HG03558 (cell line): ENCODE results near the gene PRKAR1B.

ENCODE experiments used
- ATAC-seq: cut with Tn5 transposase; IDR thresholded peaks from one replicate; pipeline ENCODE4 v1.9.1; 2021; ENCODE audit warnings: moderate number of reproducible peaks; ENCODE audit not compliant: unreplicated experiment; ENCODE audit errors: extremely low read depth

The PRKAR1B gene

DNA sequence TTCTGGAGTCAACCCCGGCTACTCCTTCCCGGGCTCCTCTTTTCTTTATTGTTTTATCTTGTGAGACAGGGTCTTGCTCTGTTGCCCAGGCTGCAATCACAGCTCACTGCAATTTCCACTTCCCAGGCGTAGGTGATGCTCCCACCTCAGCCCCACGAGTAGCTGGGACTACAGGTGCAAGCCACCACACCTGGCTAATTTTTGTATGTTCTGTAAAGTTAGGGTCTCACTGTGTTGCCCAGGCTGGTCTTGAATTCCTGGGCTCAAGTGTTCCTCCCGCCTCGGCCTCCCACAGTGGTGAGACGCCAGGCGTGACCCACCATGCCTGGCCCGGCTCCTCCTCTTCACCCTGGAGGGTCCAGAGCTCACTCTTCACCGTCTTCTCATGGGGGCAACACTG, 192.1 kb downstream of the PRKAR1B start:
- no peak for ATAC-seq

DNA sequence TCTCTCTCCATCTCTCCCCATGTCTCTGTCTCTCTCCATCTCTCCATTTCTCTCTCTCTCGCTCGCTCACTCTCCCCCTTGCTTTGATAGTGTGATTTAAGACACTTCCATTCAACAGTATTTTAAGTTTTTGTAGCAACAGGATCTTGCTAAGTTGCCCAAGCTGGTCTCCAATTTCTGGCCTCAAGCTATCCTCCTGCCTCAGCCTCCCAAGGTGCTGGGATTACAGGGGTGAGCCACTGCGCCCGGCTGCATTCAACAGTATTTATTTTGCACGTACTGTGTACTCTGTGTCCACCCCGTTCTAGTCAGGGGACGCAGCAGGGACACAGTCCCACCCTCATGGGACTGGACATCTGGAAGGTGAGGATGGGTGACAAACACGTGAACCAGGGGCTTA, 193.0 kb downstream of the PRKAR1B start:
- ATAC-seq: no peak

DNA sequence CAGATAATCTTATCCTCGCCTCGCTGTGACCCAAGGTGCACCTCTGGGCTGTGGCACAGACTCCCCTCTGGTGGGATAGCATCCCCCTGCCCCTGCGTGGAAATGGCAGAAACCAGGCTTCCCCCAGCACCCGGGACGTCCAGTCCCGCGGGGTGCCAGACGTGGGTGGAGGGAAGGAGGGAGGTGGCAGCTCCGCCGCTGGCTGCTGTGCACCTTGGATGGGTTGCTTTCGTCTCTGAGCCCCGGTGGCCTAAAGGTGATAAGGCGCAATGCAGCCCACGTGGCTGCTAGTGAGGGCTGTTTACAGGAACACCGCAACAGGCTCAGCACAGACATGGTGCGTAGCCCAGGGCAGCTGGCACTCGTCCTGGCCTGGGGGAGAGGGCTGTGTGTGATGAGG, 193.8 kb downstream of the PRKAR1B start:
- no peak for ATAC-seq

DNA sequence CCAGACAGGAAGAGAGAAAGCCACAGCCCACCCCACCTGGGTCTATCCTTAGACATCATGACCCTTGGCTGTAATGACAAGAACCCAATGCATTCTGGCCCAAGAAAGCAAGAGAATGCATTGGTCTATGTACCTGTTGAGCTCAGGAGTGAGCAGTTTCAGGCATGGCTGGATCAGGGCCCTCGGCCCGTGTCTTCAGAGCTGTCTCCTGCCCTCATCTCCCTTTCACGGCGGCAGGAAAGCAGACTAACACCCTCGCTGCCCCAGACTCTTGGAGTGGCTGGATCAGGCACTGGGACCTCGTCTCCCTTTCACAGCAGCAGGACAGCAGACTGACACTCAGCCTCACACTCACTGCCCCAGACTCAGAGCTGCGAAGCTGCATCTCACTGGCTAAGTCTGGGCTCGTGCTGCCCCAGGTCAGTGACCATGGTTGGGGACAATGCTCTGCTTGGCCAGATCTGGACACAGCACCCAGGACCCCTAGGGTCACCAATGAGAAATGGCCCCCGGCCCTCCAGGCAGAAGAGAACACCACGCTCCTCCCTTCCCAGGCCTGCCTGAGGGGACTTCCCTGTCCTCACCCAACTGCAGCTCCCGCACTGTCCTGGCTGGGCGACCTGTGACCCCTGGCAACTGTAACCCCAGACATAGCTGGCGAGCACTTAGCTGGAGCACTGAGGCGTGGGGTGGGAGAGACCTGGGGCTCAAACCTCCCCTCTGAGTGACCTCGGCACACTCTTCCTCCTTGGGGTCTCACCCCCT, 194.5 kb downstream of the PRKAR1B start:
- ATAC-seq: no peak

DNA sequence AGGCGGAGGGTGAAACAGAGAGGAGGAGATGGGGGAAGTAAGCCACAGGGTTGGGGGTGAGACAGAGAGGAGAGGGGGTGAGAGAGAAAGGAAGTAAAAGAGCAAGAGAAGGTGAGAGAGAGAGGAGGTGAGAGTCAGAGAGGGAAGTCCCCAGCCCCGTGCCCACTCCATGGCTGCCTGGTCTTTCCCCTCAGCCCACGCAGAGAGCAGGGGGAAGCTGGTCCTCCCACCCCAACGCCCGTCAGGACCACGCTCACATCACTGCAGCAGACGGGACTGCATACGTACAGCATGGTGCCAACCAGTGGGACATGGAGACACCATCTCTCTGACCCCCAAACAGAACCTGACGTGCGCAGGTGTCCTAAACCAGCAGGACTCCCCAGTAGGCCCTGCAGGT, 195.3 kb downstream of the PRKAR1B start:
- no peak for ATAC-seq

DNA sequence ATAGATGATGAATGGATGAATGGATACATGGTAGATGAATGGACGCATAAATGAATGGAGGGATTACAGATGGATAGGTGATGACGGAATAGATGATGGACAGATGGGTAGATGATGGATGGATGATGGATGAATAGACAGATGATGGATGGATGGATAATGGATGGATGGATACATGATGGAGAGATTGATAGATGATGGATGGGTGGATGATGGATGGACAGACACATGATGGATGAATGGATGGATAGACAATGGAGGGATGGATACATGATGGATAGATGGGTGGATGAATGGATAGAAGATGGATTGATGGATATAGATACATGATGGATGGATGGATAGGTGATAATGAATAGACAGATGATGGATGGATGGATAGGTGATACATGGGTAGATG, 198.6 kb downstream of the PRKAR1B start:
- no peak for ATAC-seq

DNA sequence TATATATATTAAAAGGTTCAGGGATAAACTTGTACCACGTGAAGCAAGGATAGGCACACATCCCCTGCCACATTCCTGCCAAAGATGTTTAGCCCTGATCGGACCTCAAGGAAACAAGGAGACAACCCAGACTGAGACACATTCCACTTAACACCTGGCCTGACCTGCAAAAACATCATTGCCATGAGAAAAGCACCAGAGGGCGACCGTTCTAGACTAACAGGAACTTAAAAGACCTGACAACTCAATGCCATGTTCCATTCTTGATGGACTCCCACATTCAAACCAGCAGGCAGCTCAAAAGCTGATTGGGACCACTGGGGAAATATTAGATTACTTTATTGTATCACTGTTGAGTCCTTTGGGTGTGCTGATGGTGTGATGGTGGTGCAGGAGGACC, 199.4 kb downstream of the PRKAR1B start:
- no peak for ATAC-seq

DNA sequence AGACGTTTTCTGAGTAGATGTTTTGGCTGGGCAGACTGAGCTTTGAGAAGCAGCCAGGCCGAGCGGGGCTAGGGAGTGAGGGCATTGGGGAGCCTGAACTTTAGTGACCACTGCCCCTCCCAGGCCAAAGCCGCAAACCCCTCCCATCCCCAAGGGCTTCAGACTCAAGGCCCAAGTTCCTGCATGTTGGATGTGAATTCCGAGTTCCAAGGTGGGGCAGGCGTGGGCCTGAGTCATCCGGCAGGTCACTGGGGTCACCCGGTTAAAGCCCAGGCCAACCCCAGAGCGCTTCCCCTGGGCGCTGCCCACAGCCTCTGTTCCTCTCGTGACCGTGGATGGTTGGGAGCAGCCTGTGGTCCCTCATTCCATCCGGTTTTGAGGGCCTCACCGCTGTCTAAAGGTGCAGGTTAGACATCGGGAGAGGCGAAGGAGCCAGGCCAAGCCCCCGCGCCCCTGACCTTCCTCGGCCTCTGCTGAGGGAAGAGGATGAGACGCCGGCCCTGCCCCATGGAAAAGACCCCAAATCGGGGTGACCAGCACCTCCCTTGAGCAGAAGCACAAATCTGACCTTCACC, 200.5 kb downstream of the PRKAR1B start:
- no peak for ATAC-seq

DNA sequence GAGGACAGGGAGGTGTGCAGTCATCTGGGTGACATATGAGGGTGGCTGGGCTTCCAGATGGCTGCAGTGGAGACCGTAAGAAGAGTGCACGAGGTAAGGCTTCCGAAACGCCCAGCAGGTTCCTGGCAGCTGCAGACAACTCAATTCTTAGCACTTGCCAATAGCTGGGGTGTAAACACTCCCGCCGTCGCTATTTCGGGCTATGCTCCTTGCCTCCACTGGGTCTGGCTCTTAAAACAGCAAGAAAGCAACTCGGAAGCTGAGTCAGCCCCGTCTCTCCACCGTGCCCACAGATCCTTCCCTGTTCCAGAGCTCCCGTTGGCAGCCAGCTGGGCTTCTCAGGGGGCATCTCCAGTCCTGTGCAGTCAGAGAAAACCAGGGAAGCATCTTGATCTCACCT, 201.3 kb downstream of the PRKAR1B start:
- no peak for ATAC-seq

DNA sequence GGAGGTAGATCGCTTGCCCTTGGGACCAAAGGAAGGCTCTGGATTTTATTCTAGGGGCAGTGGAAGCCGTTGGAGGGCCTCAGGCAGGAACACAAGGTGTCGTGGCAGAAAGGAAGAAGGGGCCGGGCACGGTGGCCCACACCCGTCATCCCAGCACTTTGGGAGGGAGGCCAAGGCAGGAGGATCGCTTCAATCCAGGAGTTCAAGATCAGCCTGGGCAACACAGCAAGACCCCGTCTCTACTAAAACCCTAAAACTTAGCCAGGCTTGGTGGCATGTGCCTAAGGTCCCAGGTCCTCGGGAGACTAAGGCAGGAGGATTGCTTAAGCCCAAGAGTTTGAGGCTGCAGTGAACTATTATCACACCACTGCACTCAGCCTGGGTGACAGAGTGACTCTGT, 202.3 kb downstream of the PRKAR1B start:
- ATAC-seq: no peak

DNA sequence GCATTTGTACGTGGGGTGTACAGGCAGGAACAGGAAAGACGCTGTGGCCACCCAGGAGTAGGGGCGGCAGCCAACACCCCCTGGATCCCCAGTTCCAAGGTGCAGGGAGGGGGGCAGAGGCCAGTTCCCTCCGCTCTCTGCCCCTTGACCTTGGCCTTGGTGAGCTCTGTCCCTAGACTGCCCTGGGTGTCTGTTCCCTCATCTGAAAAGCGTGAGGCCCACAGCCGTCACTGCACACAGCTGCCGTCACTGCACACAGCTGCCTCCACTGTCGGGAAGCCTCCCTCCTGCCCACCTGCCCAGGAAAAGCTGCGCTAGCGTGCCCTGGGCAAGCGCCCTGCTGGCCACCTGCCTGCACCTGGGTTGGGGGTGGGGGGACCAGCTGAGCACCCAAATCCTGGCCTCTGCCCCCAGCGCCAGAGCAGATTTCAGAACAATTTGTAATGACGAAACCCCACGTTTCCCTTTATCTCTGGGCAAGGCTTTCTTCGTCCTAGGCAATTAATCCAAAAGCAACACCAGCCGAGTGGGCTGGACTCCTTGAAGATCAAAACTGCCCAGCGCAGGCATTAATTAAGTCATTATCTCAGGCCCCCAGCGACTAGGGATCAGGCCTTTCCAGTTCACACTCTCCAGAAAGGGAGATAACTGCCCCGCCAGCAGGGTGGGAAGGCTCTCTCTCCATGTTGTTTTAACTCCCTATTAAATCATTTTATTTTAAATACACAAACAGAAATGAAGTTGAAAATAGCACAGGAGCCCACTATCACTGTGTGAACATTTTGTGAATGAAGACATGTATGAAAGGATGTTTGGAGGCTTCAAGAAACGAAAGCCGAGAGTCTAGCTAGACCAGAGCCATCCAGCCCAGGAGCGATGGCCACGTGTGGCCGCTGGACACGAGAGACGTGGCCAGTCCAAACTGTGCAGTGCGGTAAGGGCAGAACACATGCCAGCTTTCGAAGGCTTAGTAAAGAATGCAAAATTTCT, 203.4 kb downstream of the PRKAR1B start:
- no peak for ATAC-seq

DNA sequence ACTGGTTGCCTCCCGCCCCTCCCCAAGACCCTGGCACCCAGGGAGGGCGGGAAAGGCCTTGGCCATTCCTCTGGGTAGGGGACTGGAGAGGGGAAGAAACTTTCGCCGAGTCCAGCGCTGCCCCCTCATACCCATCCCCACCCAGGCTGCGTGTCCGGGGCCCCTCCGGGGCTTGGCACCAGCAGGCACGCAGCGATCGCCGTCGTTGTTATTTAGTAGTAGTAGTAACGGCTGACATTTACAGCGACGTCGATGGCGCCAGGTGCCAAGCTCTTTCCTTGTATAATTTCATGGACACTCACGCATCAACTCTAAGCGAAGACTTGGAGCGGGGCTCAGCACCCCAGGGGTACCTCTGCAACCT, 204.1 kb downstream of the PRKAR1B start:
- no peak for ATAC-seq

DNA sequence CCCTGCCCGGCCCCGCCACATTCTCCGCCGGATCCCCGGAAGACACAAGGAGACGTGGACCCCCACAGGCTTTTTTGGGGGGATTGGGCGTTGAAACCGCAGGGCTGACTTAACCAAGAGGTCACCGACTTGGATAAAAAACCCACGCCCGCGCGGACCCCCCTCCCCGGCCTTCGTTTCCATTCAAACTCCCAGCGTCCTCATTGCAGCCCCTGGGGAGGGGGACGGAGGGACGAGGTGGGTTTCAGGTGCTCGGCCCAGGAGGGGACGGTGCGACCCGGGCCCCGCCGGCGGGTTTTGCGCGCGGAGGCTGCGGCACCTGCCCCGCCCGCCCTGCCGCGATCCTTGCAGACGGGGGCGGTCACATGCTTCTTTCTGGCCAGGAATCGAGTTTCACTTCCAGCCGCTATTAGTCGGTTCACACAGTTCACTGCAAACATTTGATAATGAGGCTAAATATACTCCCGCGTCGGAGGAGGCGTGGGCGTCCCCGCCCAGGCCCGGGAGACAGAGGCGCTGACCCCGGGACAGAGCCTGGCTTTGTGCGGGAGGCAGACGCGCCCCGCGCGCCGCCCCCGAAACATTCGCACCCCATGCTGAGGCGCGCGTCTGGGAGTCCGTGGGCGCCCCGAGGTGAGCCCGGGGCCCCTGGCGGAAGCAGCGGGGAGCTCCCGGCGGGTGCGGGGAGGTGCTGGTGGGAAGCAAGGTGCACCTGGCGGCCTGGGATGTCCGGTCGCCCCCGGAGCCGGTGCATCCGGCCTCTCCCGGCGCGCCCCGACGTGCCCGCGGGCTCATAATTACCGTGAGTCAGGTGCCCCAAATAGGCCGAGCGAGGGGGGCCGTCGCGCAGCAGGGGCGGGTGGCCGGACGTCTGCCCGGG, 204.8 kb downstream of the PRKAR1B start:
- no peak for ATAC-seq

DNA sequence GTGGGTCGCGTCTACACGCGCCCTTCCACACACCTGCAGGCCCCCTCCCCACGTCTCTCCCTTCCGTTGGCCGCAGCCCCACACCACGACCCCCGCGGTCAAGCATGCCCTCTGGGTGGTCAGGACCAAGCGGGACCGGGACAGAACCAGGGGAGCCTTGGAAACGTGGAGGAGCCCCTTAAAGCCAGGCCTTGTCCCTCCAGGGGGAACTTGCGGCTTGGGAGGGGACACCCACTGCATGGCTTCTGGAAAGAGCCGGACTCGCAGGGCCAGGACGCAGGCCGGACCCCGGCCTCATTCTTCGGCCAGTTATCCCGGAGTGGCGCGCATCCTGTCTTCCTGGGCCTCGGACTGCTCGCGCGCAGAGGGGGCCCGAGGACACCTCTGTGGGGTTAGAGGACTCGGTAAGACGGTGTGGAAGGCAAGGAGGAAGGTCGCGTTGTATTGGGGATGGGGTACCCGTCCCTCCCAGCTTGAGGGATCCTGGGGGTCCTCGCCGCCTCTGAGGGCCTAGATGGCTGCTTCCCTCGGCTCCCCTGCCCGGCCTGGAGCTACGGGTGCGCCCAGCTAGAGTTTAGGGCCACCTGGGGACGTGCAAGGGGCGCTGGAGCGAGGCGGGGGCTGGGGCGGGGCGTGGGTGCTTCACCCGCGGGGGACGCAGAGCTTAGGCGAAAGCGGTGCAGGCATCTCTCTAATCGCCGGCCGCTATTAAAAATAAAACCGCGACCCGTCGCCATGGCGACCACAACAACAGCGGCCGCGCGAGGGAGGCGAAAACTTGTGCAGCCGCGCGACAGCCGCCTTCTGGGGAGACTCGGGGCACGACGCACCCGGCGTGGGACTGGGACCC, 205.6 kb downstream of the PRKAR1B start:
- no peak for ATAC-seq

DNA sequence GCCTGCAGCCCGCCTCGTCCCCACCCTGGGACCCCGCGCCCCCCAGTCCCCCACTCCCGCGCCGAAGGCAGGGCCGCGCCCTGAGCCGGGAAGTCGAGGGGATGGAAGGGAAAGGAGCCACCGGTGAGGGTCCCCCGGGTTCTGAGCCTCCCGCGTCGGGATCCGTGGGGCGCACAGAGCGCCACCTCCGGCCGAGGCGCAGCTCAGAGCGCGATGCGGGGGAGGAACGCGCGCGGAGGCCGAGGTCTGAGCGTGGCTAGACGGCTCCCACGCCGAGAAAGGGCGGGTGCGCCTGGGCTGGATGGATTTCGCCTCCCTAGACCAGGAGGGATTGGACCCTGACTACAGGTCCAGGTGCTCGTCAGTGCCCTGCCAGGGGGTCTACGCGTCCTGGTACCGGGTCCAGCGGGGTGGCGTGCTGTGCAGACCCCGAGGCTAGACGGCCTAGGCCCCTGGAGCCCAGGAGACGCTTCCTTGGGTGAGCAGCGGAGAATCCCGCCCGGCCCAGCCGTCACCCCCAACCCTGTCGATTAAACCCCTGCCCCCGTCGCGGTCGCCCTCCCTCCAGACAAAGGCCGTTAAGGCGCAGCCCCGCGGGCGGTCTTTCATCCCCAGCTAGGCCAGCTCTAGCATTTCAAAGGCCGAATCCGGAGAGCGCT, 206.4 kb downstream of the PRKAR1B start:
- ATAC-seq: no peak

DNA sequence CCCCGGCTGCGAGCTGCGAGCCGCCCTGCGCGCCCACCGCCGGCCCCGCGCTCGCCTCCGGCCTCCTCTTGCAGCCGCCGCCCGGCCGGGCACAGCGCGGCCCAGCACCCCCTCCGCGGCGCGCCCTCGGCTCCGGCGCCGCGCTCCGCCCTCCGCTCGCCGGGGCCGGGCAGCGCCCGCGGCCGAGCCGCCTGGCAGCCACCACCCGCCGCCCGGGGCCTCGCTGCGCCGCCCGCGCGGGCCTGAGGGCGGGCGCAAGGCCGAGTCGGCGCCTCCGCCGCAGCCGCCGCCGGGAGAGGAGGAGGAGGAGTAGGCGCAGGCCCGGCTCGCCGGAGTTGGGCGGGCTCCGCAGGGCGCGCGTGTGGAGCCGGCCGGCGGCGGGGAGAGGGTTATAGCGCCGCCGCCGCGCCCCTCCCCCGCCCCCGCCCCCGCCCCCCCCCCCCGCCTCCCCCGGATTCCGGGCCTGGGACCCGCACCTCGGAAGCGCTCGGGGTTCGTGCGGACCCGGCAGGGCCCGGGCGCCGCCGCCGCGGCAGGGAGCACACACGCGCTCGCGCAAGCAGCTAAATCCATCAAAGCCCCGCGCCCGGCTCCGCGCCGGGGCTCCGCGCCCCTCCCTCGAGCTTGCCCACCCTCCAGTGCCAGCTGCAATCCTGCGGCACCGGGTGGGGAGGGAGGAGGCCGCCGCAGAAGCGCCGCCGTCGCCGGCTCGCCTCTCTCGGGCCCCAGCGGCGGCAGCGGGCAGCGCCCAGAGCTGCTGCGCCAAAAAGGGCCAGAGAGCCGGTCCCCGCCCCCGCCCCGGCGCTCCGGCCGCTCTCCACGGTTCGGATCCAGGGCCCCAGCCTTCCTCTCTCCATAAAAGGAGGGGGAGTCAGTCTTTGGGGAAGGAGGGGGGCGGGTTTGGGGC, 207.3 kb downstream of the PRKAR1B start, which contains the start of gene PDGFA:
TSS of gene PDGFA (minus strand) at position 363 of the 907 bp plus-strand sequence. CDS start 845 bp downstream, outside the sequence.
- no peak for ATAC-seq

DNA sequence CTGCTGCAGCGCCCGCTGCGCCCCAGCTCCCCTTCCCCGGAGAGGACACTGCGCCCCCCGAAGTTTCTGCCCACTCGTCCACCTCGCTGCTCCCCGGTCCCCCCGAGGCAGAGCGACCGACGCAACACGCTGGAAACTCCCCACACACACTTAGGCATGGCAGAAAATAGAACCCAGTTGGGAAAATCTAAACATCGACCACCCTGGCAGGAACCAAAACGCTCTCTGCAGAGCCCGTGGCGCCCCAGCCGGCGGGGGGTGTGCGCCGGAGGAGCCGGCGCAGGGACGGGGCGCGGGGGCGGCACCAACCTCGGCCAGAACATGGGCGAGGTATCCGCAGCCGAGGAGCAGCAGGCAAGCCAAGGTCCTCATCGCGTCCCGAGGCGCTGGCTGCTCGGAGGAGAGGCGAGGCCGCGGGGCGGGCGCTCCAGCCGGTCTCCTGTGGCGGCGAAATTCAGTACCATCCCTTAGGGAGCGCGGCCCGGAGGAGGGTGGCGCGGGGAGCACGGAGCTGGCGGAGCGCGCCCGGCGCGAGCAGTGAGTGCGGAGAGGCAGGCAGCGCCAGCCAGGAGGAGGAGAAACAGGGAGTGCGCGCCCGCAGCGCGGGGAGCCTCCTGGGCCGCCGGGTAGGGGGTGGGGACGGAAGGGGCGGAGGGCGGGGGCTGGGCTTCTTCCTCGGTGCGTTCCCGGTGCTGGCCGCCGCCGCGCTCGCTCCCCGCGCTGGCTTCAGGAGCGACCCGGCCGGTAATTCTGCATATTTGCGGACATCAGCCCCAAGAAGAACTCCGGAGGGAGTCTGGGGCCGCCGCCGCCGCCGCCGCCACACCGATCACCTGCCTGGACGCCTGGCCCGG, 208.2 kb downstream of the PRKAR1B start:
- no peak for ATAC-seq
